ENCODE results near the gene PRR22.

PRR22 gene

DNA sequence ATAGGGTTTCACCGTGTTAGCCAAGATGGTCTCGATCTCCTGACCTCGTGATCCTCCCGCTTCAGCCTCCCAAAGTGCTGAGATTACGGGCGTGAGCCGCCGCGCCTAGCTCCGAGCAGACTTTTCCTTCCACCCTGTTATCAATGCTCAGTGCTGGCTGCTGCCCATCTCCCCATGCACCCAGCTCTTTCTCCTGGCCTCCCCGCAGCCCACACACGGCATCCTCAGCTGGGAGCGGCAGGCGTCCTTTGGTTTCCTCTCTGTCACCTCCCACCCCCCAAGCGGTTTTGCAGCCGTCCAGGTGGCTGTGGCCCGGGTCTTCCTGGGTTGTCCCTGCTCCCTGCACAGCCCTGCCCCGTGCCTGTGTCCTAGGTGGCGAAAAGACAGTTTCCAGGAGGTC lies 12.1 kb downstream of the PRR22 start:
- H3K36me3 ChIP-seq (ENCODE audit: control insufficient read depth, low read length): no peaks in the 10 kb centered on the region
- no peak overlapping the region for H3K4me3 ChIP-seq (ENCODE audit: low read length)
- H3K27me3 ChIP-seq (ENCODE audit: control insufficient read depth, low read length): no peaks in the 10 kb centered on the region
- no peaks in the 10 kb centered on the region for H3K79me2 ChIP-seq (ENCODE audit: control insufficient read depth, low read length)
- no peak overlapping the region for H3K4me2 ChIP-seq (ENCODE audit: low read length)
- H4K20me1 ChIP-seq (ENCODE audit: control insufficient read depth, insufficient read depth, low read depth, low read length): no peaks in the 10 kb centered on the region
- no peaks in the 10 kb centered on the region for H3K9me2 ChIP-seq (replicated peaks; ENCODE audit: control insufficient read depth, low read length)
- H3K27ac ChIP-seq (ENCODE audit: low read depth, low read length): no peak overlapping the region
- H3K4me1 ChIP-seq (ENCODE audit: control insufficient read depth, low read length): peaks cover 5% of the 10 kb centered on the region; the same call in 1 of the 2 replicates
- H3F3A ChIP-seq (ENCODE audit: control insufficient read depth, insufficient read depth): no peaks in the 10 kb centered on the region
- TF ChIP-seq, protein P1, sequence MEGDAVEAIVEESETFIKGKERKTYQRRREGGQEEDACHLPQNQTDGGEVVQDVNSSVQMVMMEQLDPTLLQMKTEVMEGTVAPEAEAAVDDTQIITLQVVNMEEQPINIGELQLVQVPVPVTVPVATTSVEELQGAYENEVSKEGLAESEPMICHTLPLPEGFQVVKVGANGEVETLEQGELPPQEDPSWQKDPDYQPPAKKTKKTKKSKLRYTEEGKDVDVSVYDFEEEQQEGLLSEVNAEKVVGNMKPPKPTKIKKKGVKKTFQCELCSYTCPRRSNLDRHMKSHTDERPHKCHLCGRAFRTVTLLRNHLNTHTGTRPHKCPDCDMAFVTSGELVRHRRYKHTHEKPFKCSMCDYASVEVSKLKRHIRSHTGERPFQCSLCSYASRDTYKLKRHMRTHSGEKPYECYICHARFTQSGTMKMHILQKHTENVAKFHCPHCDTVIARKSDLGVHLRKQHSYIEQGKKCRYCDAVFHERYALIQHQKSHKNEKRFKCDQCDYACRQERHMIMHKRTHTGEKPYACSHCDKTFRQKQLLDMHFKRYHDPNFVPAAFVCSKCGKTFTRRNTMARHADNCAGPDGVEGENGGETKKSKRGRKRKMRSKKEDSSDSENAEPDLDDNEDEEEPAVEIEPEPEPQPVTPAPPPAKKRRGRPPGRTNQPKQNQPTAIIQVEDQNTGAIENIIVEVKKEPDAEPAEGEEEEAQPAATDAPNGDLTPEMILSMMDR (IDR thresholded peaks at IDR 0.05; ENCODE audit: low read depth, low read length, poor library complexity, severe bottlenecking): no peak
- no peak for TF ChIP-seq EZH2phosphoT487 (IDR thresholded peaks at IDR 0.05; ENCODE audit: borderline replicate concordance, low read length)
- H3K9me3 ChIP-seq (ENCODE audit: control insufficient read depth, insufficient read depth, low read length): no peaks in the 10 kb centered on the region

DNA sequence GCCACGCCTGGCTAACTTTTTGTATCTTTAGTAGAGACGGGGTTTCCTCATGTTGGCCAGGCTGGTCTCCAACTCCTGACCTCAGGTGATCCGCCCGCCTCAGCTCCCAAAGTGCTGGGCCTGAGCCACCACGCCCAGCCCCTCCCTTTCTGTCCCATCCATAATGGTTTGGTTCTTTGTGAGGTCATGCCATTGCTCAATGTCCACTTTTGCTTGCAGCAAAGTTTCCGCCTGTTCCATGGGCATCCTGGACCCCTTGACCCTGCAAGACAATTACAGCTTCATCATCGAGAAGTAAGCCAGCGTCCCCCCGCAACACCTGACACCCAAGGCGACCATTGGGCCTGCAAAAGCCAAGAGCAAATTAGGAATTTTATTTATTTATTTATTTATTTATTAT lies 16.6 kb downstream of the PRR22 start:
- Histone ChIP-seq H4K20me1 (ENCODE audit: control insufficient read depth, insufficient read depth, low read depth, low read length) (no peaks in the 10 kb centered on the region), H3K27ac (ENCODE audit: low read depth, low read length) (no peak overlapping the region)
- TF ChIP-seq EZH2phosphoT487 (IDR thresholded peaks at IDR 0.05; ENCODE audit: borderline replicate concordance, low read length): no peak
- TF ChIP-seq, protein P1 (IDR thresholded peaks at IDR 0.05; ENCODE audit: low read depth, low read length, poor library complexity, severe bottlenecking): no peak

GRCh38 chr19:5765220-5765619 lies 19.3 kb downstream of the PRR22 start:
- Histone ChIP-seq H4K20me1 (ENCODE audit: control insufficient read depth, insufficient read depth, low read depth, low read length) (no peaks in the 10 kb centered on the region), H3K9me3 (ENCODE audit: control insufficient read depth, insufficient read depth, low read length) (no peaks in the 10 kb centered on the region), H3F3A (ENCODE audit: control insufficient read depth, insufficient read depth) (no peaks in the 10 kb centered on the region), H3K79me2 (ENCODE audit: control insufficient read depth, low read length) (no peaks in the 10 kb centered on the region), H3K27ac (ENCODE audit: low read depth, low read length) (no peak overlapping the region), H3K4me3 (ENCODE audit: low read length) (no peak overlapping the region), H3K27me3 (ENCODE audit: control insufficient read depth, low read length) (no peaks in the 10 kb centered on the region), H3K36me3 (ENCODE audit: control insufficient read depth, low read length) (no peaks in the 10 kb centered on the region), H3K4me1 (ENCODE audit: control insufficient read depth, low read length) (no peaks in the 10 kb centered on the region), H3K9me2 (replicated peaks; ENCODE audit: control insufficient read depth, low read length) (no peaks in the 10 kb centered on the region), H3K4me2 (ENCODE audit: low read length) (no peak overlapping the region)
- TF ChIP-seq, protein P1 (IDR thresholded peaks at IDR 0.05; ENCODE audit: low read depth, low read length, poor library complexity, severe bottlenecking): no peak
- no peak for TF ChIP-seq EZH2phosphoT487 (IDR thresholded peaks at IDR 0.05; ENCODE audit: borderline replicate concordance, low read length)

More for the DNA sequence above, 16.6 kb downstream of the PRR22 start:
- no peak overlapping the region for H3K4me2 ChIP-seq (ENCODE audit: low read length)
- no peaks in the 10 kb centered on the region for H3K4me1 ChIP-seq (ENCODE audit: control insufficient read depth, low read length)
- no peaks in the 10 kb centered on the region for H3K9me3 ChIP-seq (ENCODE audit: control insufficient read depth, insufficient read depth, low read length)
- no peaks in the 10 kb centered on the region for H3K36me3 ChIP-seq (ENCODE audit: control insufficient read depth, low read length)
- H3F3A ChIP-seq (ENCODE audit: control insufficient read depth, insufficient read depth): no peaks in the 10 kb centered on the region
- no peaks in the 10 kb centered on the region for H3K9me2 ChIP-seq (replicated peaks; ENCODE audit: control insufficient read depth, low read length)
- no peak overlapping the region for H3K4me3 ChIP-seq (ENCODE audit: low read length)
- no peaks in the 10 kb centered on the region for H3K79me2 ChIP-seq (ENCODE audit: control insufficient read depth, low read length)
- no peaks in the 10 kb centered on the region for H3K27me3 ChIP-seq (ENCODE audit: control insufficient read depth, low read length)
